Measurements from ENCODE around the gene FGFBP1.

The FGFBP1 gene

DNA sequence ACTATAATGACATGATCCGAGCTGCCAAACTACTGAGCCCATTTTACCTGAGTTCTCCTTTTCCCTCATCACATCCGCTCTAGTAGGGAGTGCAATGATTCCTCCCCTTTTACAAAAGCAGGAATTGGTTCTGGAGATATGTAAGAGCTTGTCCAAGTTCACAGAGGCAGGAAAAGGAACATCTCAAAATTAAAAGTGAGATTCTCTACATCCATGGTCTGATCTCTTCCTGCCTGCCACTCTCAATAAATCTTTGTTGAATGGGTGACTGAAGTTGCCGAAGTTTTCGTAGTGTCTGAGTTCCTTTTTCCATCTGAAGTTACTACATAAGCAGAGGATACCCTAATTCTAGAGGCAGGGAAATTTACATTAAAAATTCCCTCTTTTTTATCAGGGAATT, at the start of gene FGFBP1:
TSS of gene FGFBP1 (minus strand) at position 101 of the 400 bp plus-strand sequence. CDS start 2,108 bp downstream, outside the sequence.
- no peak for DNase-seq

DNA sequence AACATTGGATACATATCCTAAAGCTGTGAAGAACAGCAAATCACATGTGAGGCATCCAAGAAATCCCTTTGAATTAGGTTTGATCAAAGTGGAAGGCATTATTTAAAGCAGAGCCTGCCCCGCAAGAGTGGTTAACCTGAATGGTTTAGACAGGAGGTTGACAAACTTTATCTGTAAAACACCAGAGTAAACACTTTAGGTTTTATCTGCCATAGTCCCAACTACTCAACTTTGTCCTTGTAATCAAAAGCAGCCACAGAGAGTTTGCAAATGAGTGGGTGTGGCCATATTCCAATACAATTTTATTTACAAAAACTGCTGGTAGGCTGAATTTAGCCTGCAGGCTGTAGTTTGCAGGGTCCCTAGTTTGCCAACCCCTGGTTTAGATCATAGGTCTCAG, 49.7 kb upstream of the FGFBP1 start:
- no peak for DNase-seq

DNA sequence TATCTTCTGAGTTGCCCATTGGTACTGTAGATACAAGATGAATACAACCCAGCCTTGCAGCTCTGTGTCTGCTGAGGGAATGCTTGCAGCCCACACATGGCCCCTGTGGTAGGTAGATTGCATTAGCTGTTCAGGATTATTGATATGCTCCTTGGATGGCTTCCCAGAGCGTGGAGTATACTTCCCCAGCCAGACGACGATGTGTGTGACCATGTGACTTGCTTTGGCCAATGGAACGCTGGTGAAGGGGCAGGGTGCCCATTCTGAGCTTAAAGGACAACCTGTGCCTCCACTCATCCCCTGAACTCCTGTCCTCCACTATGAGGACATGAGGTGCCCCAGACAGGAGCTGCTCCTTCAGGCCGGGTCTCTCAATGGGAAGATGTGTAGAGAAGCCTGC, 48.4 kb upstream of the FGFBP1 start:
- DNase-seq: no peak

DNA sequence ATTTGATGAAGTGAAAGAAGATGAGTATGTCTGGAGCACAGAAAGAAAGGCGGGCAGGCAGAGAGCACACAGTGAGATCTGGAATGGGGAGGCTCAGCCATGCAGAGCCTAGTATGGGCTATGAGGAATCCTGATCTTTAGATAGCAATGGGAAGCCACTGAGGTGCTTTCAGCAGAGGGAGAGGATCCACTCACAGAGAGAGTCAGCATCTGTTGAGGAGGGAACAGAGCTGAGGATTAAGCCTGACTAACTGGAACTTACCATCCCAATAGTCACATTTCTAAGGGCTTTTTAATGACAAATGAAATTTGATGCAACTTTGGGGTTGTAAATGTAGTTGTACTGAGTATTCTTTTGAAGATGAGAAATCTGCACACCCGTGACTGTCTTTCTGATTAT, 45.1 kb upstream of the FGFBP1 start:
- peak; percentile 17 for DNase-seq

DNA sequence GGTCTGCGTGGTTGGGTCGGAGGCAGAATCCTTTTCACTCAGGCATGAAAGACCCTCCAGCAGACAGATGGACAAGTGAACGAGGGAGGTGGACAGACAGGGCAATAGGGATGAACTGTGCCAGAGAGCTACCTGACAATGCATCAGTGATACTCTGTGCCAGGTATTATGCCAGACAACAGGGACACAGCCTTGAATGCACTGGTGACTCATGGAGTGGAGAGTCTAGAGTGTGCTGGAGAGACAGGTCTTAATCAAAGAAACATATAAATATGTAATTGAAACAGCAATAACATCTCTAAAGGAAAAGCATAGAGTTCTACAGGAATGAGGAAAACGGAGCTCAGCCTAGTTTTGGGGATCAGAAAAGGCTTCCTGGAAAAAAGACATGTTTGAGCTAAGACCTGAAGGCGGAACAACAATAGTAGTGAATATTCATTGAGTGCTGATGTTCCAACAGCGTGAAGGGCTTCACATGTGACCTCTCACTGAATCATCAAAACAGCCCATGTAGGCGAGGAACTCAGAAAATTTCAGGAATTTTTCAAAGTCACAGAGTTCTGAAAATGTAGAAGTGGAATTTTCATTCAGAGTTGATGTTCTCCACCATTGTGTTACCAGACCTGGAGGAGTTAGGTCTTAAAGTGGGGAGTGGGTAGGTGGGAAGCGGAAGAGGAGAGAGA, 44.4 kb upstream of the FGFBP1 start:
- DNase-seq: peak; percentile 68

DNA sequence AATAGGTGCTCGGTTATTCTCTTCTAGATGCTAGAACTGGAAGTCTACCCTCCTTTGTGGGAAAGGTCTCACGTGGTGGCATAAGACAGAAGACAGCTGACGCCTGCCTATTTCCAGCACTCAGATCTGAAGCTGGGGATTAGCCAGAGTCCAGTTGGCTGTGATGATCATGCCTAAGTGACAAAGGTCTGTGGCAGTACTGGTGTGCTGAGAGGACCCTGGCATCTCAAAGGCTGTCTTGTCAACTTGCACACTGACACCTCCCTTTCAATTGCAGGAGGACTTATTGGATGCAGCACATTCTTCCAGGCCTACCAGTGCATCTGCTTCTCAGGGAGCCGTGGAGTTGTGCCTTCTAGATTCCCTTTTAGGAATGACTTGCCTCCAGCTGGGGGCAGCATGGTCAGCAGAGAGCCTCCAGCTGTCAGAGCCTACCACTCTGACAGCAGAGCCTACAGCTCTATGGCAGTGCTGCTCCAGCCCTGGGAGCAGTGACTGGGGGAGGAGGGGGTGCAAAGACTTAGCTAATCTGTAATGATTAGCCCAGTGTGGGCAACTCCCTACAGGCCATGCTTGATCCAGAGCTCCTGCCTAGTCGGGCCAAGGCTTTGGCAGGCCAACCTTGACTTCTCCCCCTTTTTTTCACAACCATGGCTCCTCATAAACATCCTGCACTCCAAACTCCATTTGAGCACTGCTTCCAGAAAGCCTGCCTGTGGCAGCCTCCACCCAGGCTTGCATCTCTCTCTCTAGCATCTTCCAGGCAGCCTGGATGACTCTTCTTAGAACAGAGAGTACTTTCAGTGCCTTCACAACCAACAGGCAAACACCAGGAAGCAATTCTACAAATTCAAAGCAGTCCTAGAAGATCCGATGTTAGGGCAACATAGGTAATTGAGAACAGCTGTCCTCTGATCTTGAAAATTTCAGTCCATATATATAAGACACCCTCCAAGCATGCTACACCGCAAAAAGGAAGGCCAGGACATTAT, 38.2 kb upstream of the FGFBP1 start:
- DNase-seq: no peak

DNA sequence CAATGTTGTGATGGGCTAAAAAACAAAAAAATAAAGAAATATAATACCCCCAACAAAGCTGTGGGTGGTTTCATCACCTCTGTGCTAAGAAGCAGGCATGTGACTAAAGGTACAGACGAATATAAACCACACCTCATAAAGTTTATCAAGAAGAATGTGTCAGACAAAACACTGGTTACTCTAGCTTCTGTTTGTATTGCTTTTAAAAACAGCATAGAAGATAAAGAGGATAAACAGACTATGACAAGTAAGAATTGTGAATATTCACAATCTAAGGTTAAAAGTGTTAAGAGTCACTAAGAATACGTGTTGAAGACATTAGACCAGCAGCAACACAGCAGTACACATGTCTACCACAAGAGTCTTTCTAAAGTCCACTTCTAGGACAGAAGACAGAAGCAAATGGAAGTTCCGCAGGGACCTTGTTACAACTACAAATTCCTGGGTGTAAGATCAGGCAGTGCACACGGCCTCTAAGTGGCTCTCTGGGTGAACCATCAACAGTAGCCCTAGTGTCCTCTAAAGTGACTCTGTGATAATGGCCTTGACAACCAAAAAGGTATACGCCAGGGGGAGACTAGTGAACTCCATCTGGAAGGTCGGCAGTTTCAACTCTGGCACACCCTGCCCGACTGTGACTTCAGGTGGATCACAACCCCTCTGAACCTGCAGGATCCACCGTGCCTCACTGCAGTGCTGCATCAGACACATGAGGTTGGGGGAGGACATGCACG, 32.7 kb upstream of the FGFBP1 start:
- no peak for DNase-seq

DNA sequence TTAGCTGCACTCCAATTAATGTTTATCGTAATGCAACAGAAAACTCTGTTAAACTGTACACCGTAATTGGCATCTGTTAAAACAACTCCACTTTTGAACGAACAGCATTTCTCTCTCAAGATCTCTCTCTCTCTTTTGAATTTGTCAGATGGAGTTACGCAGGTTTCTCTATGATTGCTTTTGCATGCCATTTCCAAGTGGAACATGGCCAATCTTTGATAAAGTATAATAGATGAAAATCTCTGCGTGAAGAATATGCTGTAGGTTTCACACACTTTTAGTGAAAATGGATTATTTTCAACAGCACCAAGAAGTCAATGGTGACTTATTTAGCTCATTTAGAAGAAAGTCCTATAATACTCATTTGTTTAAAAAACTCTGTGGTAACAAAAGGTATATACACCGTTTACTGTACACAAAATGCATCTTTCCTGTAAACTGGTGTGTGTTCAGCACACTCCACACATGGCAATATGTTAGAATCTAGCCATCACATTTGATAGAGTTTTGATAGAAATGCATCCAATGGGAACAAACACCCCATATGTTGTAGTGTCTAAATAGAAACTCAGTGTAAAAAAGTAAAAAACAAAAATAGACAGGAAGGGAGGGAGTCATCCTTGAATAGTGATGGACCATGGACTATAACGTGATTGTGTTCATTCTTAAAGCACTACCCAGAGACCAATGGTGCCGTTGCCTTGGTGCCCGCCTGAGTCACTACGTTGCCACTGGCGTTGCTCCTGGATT, 30.2 kb upstream of the FGFBP1 start:
- DNase-seq: no peak

DNA sequence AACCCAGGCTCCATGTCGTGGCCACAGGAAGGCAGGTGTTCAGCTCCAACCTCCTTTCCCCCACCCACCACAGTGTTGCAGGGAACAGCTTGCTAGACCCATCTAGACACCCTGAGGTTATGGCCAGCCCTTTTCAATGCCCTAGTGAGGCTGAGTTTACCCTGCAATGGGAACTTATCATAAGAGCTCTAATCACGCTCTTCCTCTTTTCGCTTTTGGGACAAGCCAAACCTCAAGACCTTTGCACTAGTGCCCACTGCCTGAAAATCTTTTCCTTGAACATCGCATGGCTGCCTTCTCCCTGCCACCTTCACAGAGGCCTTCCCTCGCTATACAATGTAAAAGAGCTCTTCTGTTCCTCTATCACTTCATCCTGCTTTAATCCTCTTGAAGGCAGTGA, 26.8 kb upstream of the FGFBP1 start:
- DNase-seq: no peak

DNA sequence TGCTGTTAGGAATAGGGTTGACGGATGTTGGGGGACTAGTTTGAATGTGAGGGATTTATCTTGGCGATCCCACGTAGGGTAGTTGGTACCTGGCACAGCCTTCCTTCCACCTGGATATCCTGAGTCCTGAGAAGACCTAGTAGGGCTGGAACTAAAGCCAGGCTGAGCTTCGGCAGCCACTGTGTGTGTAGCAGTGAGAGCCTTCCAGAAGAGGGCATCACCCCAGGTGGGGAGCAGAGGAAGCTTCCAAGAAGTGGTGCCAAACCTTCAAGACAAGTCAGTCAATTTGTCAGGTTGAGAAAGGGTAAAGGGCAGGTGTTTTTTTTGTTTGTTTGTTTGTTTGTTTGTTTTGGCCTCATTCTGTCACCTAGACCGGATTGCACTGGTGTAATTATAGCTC, 25.6 kb upstream of the FGFBP1 start:
- no peak for DNase-seq

DNA sequence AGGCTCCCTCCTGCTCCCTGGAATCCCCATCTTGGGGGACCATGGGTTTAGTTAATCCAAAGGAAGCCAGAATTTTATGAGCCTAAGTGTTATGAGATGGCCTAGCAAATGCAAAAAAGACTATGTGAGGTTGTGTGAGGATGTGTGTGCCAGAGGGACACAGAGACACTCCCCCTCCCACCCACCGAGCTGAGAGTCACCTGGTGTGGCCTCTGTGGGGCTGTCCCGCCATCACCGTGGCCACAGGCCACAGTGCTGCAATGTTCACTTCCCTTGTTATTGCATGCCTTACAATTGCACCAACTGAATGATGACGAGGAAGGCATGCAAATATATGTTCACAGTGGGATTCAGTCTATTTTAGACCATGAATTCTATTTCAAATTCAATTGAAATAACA, 25.0 kb upstream of the FGFBP1 start:
- no peak for DNase-seq

DNA sequence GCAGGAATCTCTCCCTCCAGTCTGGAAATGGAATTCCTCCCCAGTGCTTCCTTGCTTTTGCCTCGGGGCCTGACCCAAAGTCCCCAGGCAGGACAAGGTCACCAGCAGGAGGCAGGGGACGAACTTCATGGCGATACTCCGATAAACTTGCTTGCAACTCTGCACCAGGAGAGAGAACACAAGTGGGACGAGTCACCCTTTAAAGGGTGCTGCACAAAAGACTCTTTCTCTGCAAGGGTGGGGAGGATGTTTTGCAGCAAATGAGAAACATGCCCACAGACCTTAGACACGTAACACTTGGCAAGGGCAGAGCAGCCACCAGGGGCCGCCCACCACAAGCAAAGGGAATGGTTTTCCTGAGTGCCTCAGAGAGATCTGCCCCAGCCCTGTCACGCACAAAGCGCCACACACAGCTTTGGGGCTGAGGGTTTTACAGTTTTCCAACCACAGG, 24.5 kb upstream of the FGFBP1 start, which contains the start of gene FGFBP2:
TSS of gene FGFBP2 (minus strand) at position 175 of the 451 bp plus-strand sequence. CDS start at position 129, 46 bp downstream.
- DNase-seq: peak; percentile 55

DNA sequence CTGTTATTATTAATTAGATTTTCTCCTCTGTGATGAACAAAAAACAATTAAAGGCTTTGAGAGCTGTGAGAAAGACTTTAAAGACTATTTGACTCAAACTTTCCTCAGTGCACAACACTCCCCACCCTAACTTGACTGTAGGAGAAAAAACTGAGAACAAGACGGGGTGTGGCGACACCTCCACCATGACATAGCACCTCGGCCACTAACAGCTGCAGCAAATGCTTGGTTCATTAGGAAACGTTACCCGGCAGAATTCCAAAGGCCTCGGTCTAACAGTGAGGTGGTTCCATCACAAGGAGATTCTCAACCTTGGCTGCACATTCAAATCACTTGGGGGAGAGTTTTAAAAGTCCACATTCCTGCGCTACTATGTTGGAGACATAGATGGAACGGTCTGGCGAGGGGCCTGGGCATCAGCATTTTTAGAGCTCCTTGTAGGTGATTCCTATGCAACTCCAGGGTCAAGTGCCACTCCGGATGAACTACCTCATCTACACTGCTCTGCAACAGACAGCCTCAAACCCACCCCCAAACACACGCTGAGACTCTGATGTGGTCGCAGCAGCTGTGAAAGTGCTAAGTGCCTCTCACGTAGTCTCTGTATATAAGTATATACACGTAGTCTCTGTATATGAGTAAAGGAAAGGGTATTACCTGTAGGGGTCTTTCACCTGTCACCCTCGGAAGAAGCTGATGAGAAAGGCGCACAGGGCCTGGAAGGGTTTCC, 23.4 kb upstream of the FGFBP1 start:
- DNase-seq: no peak

DNA sequence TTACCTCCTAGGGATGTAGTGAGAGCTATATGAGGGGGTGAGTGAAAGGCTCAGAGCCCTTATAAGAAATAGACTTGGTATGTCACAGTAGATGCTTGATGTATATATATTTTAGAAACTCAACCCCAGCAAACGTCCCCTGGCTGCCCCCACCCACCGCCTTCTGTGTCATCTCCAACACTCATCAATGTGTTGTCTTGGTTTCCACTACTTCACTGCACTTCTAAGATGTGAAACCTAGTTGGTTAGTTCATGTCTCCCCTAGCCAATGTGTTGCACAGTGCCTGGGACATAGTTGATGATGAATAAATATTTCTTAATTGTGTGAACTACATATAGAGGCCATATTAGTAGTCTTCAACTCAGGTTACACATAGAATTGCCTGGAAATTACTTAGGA, 20.0 kb upstream of the FGFBP1 start:
- no peak for DNase-seq

DNA sequence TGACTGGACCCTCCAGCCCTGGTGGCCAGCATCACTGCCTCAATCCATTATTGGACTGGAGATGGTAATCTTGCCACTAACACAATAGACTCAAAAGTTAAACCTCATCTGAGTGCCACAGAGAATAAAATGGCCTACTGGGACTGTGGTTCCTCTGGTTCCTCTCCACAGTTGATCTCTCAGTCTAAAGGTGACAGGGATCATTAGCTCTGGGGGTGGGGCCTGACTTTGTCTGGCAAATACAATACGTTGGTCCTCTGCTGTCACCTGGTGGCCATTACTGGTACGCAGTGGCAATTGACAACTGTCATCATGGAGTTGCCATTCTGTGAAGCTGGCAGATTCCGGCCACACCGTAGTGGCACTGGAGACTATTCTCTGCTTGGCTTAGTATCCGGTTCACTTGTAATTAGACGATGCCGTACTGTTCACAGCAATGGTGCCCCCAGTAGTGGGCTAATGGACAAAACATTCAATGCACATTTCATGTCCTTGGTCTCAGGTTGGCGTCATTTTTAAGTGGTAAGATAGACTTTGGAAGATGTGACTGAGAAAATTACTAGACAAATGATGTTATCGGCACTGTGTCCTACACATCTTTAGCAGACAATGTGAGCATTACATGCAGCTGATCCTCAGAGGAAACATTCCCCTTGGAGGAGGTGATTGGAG, 17.8 kb upstream of the FGFBP1 start:
- DNase-seq: peak; percentile 65

DNA sequence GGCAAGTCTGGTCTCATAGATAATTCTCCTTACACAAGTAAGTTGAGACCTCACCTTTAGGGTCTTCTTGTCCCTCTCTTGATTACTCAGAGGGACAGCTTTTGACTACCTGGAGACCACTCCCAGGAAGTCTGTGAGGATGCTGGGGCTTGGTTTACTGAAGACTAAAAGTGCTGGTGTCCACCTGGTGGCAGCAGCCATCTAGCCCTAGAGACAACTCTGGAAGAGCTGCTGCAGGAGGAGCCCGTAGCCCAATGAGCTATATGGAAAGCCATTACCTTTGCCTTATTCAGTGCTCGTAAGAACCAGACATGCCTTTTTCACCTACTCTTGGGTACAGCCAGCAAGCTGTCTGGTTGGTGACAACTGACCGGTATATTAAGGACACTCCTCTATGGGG, 17.1 kb upstream of the FGFBP1 start:
- DNase-seq: no peak

DNA sequence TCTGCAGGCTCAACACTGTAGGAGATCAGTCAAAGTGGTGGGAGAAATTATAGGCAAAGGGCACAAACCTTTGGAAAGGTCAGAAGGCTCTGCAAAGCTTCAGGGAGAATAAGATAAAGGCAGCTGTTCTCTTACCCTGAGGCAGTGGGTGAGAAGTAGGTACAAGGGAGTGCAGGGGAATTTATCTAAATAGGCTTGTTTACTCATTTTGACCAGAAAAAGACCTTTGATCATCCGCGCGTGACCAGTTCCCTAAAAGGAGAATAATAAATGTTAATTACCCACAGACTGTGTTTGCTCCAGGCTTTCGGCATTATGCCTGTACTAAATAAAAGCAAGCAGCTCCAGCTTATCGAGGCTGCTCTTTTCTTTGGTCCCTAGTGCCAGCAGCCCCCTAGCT, 15.1 kb upstream of the FGFBP1 start:
- DNase-seq: no peak

DNA sequence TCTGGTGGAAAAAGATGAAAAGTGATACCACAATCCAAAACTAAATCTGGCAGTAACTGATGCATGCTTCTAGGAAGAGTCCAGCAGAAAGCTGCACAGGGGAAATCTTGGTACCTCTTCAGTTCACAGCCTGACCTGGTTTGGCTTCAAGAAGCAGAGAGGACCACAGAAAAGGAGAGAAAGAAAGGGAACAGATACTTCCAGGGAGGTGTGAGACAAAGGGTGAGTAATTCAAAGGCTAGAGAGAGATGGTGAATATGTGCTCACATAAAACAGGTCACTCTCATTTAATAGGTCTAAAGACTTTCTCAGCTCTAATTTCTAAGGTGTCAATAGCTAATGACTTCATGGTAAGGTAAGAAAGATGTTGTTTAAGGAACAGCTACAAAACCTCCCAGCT, 13.2 kb upstream of the FGFBP1 start:
- no peak for DNase-seq

DNA sequence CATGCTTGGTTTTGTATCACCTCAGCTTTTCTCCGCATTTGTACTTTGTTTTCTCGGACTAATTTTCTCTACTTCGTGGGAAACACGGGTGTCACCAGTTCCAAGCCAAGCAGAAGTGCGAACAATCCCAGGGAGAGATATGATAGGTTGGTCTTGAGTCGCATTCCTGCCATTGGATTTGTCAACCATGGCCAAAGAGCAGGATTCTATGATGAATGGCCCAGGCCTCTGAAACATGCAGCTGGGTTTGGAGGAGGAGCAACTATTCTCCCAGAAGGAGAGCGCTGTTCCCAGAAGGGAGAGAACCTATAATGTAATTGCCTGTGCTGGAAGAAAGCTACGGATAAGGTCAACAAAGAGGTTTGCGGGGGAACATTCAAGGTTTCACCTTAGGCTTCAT, 10.3 kb upstream of the FGFBP1 start:
- DNase-seq: no peak

DNA sequence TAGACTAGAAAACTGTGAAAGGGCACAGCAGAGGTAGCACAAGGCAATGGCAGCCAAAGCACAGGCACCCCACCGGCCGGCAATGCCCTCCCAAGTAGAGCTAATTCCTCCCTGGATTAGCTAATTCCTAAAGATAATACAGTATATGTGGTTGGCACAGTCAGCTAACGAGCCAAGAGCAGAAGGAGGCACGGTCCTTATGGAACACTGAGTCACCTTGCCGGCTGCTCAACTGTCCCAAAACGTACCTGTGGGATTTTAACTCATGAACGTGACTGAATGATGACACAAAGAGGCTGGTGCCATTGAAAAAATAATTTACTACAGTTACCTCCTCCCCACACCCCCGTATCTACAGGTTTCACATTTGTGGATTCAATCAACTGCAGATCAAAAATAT, 9.1 kb upstream of the FGFBP1 start:
- DNase-seq: no peak

DNA sequence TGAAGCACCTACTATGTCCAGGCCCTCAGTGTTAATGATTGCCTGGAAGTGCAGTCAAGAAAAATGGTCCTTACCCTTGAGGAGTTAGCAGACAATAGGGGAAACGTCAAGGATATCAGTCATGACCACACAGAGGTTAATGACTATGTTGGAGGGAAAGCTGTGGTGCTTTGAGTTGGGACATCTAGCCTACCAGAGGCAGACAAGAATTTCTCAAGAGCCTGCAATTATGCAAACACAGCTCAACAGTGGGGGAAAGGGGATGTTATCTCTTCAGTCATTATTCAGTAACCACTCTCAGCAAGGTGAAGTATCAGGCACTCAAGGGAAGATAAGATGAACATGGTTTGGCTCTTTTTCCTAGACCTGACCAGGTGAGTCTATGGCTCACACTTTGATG, 7.0 kb upstream of the FGFBP1 start:
- DNase-seq: no peak

Measured in EL (cell line).